CD4-positive, alpha-beta T cell treated with Interleukin-2 at 100 ng/mL for 4 hours (primary cell): Measurements from ENCODE around the gene RHOT2.

ENCODE experiments used
- DNase-seq: peaks from one replicate; pipeline ENCODE4 v3.0.0-alpha.2; 2020; ENCODE audit warnings: low spot score

RHOT2 gene

DNA sequence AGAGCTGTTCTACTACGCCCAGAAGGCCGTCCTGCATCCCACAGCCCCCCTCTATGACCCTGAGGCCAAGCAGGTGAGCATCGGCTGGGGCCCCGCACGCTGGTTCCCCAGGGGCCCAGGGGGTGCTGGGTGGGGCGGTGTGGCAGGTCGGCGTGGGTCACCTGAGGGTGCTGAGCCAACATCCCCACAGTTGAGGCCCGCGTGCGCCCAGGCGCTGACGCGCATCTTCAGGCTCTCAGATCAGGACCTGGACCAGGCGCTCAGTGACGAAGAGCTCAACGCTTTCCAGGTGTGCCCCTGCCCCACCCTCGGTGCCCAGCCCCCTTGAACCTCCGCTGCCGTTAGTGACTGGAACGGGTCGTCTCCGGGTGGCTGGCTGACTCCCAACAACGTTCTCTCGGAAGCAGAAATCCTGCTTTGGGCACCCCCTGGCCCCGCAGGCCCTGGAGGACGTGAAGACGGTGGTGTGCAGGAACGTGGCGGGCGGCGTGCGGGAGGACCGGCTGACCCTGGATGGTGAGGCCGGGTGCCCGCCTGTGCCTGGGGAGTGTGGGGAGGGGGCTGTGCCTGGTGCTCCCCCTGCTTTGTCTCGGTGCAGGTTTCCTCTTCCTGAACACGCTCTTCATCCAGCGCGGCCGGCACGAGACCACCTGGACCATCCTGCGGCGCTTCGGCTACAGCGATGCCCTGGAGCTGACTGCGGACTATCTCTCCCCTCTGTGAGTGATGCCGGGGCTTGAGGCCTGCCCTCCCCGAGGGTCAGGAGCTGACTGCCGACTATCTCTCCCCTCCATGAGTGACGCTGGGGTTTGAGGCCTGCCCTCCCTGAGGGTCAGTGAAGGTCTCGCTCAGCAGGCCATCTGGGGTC, 2.8 kb downstream of the RHOT2 start:
- DNase-seq, result no peak

DNA sequence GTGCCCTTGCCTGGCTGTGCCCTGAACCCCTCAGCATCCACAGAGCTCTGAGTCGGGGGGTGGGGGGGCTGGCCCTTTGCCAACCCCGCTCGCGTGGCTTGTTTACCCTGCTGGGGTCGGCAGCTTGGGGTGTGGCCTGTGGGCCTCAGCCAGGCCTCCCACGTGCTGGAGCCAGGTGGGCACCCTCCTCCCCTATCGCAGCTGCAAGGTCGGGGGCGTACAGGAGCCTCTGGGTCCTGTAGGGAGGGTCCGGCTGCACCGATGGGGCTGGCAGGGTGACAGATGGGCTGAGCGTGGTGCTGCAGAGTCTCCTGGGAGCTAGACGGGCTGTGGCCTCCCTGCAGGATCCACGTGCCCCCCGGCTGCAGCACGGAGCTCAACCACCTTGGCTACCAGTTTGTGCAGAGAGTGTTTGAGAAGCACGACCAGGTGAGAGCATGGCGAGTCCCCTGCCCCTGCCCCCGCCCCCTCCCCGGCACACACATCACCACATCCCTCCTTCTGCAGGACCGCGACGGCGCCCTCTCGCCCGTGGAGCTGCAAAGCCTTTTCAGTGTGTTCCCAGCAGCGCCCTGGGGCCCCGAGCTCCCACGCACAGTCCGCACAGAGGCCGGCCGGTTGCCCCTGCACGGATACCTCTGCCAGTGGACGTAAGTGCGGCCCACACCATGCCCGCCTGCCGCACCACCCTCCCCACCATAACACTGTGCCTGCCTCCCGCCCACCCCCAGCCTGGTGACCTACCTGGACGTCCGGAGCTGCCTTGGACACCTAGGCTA, 3.6 kb downstream of the RHOT2 start:
- DNase-seq, result no peak

DNA sequence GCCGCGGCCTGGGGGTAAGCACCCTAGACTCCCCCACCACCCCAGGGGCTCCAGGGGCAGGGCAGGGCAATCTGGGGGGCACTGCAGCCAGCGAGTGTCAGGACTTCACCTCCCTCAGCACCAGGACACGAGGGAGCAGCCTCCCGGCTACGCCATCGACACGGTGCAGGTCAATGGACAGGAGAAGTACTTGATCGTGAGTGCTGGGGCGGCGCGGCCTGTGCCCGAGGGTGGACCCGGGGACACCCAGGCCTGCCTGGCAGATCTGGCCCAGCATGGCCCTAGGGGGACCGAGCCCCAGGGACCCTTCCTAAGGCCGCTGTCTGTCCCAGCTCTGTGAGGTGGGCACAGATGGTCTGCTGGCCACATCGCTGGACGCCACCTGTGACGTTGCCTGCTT, 4.4 kb downstream of the RHOT2 start:
- DNase-seq, result no peak

DNA sequence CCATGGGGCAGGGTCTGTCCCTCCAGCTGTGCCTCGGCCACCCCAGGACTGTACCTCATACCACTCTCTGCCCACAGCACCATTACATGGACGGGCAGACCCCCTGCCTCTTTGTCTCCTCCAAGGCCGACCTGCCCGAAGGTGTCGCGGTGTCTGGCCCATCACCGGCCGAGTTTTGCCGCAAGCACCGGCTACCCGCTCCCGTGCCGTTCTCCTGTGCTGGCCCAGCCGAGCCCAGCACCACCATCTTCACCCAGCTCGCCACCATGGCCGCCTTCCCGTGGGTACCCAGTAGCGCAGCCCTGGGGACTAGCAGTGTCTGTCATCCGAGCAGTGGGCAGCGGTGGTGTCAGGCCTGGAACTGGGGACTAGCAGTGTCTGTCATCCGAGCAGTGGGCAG, 4.9 kb downstream of the RHOT2 start:
- no peak for DNase-seq

DNA sequence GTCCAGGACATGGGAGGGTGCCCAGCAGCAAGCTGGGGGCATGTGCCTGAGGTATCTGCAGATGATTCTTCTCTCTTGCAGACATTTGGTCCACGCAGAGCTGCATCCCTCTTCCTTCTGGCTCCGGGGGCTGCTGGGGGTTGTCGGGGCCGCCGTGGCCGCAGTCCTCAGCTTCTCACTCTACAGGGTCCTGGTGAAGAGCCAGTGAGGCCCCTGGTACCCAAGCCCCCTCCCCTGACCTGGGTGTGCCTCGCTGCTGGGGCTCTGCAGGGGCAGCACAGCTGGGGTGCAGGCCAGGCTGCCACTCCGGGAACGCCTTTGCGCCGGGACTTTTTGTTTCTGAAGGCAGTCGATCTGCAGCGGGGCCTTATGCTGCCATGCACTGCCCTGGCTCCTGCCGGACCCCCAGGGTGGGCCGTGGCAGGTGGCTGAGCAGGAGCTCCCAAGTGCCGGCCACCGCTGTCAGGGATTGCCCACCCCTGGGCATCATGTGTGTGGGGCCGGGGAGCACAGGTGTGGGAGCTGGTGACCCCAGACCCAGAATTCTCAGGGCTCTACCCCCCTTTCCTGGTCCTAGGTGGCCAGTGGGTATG, 5.6 kb downstream of the RHOT2 start:
- DNase-seq, result no peak

DNA sequence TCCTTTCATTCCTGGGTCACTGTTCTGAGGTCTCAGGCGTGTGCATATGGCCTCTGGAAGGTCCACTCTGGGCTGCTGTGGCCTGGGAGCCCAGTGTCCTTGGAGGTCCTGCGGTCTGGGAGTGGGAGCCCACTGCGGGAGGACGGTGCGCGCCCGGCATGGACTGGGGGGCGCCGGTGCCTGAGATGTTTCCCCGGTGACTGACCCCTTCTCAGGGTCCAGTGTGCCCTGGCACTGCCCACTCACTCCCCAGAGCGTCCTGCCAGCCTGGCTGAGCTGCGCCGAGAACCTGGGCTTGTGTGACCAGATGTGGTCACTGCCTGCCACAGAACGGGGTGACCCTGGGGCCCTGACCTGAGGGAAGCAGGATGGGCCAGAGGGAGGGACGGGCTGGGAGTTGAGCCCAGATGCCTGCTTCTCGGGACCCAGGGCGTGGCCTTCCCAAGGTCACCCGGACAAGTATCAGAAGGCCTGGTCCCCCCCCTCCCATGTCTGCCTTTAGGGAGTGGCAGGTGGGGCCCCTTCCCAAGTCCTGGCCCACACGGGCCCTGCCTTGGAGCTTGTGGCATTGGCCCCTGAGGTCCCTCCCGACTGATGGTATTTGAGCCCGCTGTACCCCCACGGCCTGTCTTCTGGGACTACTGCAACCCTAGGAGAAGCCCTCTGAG, 6.4 kb downstream of the RHOT2 start:
- no peak for DNase-seq

DNA sequence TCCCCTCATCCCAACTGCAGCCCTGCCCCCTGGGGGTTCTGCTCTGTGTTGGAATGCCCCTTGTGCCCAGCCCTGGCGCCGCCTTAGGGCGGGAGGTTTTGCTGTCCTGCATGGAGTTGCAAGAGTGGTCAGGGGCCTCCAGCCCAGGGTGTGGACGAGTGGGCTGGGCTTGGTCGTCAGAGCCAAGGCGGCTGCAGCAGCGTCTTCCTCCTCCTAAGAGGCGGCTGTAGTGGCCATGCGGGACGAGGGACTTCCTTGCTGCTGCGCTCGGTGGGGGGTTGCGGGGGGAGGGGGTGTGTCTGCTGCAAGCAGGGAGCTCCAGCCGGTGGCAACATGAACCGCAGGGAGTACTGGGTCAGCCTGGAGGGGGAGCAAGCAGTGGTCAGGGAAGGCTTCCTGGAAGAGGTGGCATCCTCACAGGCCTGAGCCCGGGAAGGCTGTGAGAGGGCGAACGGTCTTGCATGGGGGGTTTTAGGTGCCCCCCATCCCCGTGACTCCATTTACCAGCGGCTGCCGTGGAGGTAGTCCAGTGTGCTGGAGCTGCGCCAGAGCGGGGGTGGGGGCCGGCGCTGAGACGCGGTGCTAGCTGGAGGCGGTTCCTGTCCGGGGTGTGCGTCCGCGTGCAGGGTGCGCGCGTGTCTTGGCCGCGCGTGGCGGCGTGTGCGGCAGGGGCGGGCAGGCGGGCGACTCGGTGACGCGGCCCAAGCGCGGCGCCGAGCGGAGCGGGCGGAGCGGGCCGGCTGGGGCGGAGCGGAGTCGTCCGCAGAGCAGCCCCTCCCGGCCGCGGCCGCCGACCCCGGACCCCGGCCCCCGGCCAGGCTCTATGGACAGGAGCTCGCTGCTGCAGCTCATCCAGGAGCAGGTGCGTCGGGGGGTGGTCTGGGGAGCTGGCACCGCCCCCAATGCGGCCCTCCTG, 7.3 kb downstream of the RHOT2 start, which contains the start of gene RHBDL1:
Gene RHBDL1, plus strand, starts transcription at position 704 of the 916 bp plus-strand sequence. Its CDS starts 120 bp downstream, at position 824.
- DNase-seq, result no peak

DNA sequence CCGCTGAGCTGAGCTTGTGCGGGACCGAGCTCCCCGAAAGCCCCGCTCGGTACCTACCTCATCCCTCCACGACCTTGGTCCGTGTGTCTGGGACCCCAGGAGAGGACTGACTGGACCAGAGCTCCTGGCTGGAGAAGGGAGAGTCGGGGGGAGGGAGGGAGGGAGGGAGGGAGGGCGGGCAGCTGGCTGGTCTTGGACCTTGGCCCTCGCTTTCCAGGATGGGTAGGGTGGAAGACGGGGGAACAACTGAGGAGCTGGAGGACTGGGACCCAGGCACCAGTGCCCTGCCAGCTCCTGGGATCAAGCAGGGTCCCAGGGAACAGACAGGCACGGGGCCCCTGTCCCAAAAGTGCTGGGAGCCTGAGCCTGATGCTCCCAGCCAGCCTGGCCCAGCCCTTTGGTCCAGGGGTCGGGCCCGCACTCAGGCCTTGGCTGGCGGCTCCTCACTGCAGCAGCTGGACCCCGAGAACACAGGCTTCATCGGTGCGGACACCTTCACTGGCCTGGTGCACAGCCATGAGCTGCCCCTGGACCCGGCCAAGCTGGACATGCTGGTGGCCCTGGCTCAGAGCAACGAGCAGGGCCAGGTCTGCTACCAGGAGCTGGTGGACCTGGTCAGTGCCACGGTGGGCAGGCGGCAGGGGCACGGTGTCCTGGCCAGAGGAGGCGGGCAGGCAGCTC, 8.1 kb downstream of the RHOT2 start:
- DNase-seq, result no peak

DNA sequence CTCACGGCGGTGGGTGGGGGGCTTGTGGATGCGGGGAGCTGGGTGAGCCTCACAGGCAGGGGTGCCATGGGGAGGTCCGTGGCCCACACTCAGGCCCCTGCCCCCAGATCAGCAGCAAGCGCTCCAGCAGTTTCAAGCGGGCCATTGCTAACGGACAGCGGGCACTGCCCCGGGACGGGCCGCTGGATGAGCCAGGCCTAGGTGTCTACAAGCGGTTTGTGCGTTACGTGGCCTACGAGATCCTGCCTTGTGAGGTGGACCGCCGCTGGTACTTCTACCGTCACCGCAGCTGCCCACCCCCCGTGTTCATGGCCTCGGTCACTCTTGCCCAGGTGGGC, 8.6 kb downstream of the RHOT2 start:
- no peak for DNase-seq

DNA sequence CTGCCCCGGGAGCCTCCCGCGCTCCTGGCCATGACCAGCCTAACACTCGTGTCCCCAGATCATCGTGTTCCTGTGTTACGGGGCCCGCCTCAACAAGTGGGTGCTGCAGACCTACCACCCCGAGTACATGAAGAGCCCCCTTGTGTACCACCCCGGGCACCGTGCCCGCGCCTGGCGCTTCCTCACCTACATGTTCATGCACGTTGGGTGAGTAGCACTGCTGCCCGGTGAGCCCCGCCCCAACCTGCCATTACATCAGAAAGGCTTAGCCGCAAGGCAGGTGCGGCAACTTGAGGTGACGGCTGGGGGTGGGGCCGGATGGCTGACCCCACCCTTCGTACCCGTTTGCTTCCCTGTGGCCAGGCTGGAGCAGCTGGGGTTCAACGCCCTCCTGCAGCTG, 9.0 kb downstream of the RHOT2 start:
- DNase-seq, result peak; percentile 44

DNA sequence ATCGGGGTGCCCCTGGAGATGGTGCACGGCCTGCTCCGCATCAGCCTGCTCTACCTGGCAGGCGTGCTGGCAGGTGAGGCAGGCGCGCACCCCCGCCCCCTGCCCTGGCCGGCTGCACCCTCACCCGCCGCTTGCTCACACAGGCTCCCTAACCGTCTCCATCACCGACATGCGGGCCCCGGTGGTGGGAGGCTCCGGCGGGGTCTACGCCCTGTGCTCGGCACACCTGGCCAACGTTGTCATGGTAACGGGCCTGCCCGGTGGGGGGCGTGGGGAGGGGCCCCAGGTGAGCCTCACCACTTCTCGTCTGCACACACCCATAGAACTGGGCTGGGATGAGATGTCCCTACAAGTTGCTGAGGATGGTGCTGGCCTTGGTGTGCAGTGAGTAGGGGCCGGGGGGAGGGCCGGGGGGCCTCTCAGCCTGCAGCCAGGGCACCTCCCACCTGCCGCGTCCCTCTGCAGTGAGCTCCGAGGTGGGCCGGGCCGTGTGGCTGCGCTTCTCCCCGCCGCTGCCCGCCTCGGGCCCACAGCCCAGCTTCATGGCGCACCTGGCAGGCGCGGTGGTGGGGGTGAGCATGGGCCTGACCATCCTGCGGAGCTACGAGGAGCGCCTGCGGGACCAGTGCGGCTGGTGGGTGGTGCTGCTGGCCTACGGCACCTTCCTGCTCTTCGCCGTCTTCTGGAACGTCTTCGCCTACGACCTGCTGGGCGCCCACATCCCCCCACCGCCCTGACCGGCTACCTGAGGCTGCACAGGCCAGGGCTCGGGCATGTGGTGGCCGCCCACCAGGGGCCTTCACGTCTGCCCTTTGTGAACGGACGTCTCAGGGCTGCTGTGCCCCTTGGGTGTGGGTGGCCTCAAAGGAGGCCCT, 9.6 kb downstream of the RHOT2 start:
- DNase-seq, result no peak

DNA sequence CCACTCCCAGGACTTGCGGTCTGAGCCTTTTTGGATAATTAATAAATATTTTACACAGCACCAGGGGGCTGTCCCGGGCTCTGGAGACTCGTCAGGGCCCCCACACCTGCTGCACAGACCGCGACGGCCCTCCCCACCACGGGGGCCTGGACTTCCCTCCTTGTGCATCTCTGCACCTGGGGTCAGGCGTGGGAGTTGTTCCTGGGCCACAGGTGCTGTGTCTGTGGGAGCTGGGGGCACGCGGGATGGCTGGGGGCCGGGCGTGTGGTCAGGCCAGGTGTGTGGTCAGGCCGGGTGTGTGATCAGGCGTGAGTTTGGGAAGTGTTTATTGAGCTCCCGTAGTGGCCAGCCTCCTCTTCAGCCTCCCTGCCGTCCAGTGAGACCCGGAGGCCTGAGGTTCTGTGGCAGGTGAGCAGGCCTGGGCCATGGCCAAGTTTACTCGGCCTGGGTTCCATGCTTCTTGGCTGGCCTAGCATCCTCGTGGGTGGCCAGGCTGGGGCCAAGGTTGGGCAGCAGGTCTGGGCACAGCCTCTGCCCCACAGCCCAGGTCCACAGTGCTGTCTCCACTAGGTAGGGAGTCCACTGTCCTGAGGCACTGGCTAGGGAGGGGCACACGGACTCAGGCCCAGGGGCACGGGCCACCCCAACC, 10.4 kb downstream of the RHOT2 start:
- no peak for DNase-seq

DNA sequence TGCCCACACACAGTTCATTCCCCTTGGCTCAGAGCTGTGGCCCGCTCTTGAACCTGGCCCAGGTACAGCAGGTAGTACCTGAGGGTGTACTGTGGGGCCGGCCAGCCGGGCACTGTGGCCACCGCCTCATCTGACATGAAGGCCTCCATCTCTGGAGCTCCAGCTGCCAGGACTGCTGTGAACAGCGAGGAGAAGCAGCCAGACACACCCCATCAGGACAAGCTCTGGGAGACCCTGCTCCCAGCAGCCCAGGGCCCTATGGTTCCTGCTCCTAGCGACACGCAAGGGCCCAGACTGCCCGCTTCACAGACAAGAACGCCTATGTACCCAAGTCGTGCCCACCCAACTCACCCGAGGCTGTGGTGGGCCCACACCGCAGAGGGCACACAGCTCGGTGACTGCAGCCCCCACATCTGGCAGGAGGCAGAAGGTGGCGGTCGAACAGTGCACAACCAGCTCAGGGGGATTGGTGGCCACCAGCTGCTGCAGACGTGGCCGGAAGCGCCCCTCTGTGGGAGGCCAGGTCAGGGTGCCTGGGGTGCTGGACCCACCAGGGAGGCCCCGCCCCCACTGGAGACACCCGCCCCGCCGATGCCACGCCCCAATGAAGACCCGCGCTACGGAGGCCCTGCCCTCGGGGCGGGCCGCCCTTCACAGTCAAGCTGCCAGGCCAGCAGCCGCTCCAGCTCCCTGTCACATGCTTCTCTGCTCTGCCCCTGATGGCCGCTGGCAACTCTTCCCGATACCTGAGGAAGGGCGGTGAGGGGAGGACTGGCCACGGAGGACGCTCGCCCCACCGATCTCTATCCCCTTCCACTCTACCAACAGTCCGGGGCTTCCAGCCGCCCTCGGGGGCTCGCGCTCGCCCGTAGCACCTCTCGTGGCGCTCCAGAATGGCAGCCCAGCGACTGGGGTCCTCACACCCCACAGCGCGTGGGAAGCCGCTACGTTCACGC, 11.2 kb downstream of the RHOT2 start:
- peak; percentile 31 for DNase-seq

DNA sequence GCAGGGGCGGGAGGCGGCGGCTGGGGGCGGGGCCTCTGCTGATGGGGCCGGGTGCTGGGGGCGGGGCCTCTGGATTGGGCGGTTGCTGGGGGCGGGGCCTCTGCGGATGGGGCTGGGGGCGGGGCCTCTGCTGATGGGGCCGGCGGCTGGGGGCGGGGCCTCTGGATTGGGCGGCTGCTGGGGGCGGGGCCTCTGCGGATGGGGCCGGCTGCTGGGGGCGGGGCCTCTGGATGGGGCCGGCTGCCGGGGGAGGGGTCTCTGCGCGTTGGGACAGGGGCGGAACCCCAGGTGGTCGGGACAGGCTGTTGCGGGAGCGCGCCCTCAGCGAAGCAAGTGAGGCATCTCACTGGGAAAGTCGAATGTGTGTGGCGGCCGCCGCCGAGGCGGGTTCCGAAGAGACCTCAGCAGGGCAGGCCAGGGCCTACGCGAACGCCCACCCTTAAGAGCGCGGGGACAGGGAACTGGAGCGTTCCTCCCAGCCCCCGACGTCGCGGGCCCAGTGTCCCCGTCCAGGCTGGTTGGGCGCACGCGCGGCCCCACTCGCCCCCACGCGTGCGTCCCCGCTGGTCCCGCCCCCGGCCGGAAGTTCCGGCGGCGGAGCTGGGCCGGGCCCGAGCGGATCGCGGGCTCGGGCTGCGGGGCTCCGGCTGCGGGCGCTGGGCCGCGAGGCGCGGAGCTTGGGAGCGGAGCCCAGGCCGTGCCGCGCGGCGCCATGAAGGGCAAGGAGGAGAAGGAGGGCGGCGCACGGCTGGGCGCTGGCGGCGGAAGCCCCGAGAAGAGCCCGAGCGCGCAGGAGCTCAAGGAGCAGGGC, 12.1 kb downstream of the RHOT2 start, which contains the start of gene STUB1:
Gene STUB1, plus strand, starts transcription at position 597 of the 811 bp plus-strand sequence. Its CDS starts 116 bp downstream, at position 713.
- peak; percentile 80 for DNase-seq

DNA sequence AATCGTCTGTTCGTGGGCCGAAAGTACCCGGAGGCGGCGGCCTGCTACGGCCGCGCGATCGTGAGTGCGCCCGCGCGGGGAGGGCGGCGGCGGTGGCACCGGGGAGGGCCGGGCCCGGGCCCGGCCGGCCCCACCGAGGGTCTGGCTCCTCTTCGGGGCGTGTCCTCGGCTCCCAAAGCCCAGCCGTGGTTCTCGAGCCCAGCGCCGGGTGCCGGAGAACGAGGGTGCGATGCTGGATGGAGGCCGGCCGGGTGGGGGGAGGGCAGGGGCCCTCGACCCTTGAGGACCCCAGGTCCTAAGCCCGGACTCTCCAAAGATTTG, 12.7 kb downstream of the RHOT2 start:
- DNase-seq, result no peak

DNA sequence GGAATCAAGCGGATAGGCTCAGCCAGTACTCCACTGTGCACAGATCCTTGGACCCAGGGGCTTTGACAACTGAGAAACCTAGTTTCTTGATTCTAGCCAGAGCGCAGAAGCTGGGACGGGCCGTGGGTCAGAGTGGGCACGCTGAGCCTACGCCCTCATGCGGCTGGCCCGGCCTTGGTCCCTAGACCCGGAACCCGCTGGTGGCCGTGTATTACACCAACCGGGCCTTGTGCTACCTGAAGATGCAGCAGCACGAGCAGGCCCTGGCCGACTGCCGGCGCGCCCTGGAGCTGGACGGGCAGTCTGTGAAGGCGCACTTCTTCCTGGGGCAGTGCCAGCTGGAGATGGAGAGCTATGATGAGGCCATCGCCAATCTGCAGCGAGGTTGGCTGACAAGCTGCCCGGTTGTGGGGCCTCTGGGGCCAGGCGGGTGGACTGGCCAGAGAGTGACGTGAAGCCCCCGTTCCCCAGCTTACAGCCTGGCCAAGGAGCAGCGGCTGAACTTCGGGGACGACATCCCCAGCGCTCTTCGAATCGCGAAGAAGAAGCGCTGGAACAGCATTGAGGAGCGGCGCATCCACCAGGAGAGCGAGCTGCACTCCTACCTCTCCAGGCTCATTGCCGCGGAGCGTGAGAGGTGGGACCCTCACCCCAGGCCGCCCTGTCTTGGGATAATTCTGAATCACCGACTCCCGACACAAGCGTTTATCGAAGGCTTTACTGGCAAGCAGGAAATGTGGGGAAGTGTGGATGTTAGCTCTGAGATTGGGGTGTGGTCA, 13.2 kb downstream of the RHOT2 start:
- DNase-seq, result no peak
